Liver (tissue), 9 donors: ENCODE results near the gene MTURN. TPM values are rescaled to one million over a fixed set of nuclear protein-coding genes. Genes with fewer than 3 reads are reported as not detected.

Source experiments
- DNase-seq: peaks from one replicate; pipeline ENCODE4 v3.0.0-alpha.2; 2017; ENCODE audit warnings: low spot score
- H3K27ac ChIP-seq, 2 donors: one replicate each; pipeline ENCODE4 v1.7.0; 2013; ENCODE audit warnings: inconsistent platforms in 2 of 2, low read length in 2 of 2, control low read depth in 1 of 2, low read depth in 1 of 2, mild to moderate bottlenecking in 1 of 2
- H3K27me3 ChIP-seq, 4 donors: one replicate each; pipeline versions ENCODE4 v1.6.1 to v1.7.0; 2013; ENCODE audit warnings: low read length in 3 of 4, inconsistent platforms in 1 of 4, mild to moderate bottlenecking in 1 of 4, moderate library complexity in 1 of 4; ENCODE audit not compliant: control insufficient read depth in 4 of 4, insufficient read depth in 4 of 4
- H3K36me3 ChIP-seq, 4 donors: one replicate each; pipeline versions ENCODE4 v1.6.1 to v1.7.0; 2013; ENCODE audit warnings: low read length in 3 of 4, mild to moderate bottlenecking in 3 of 4, low read depth in 1 of 4, moderate library complexity in 1 of 4; ENCODE audit not compliant: control insufficient read depth in 4 of 4, insufficient read depth in 3 of 4
- H3K4me1 ChIP-seq, 4 donors: one replicate each; pipeline versions ENCODE4 v1.6.1 to v1.7.0; 2013; ENCODE audit warnings: low read length in 3 of 4, mild to moderate bottlenecking in 3 of 4, moderate library complexity in 1 of 4; ENCODE audit not compliant: control insufficient read depth in 4 of 4, insufficient read depth in 4 of 4
- H3K4me3 ChIP-seq, 3 donors: one replicate each; pipeline versions ENCODE4 v1.6.1 to v1.7.0; 2013; ENCODE audit warnings: low read length in 3 of 3, control low read depth in 1 of 3, low read depth in 1 of 3, mild to moderate bottlenecking in 1 of 3
- H3K9ac ChIP-seq, 2 donors: one replicate each; pipeline ENCODE4 v1.7.0; 2013; ENCODE audit warnings: low read length in 2 of 2, mild to moderate bottlenecking in 2 of 2, moderate library complexity in 2 of 2, control low read depth in 1 of 2, low read depth in 1 of 2
- H3K9me3 ChIP-seq, 4 donors: one replicate each; pipeline versions ENCODE4 v1.6.1 to v1.7.0; 2013; ENCODE audit warnings: low read length in 3 of 4; ENCODE audit not compliant: control insufficient read depth in 4 of 4
- ATF3 ChIP-seq: IDR thresholded peaks from 2 replicates; pipeline ENCODE4 v1.6.1; 2016; ENCODE audit warnings: antibody characterized with exemption
- CTCF ChIP-seq: fragments of 150-350 bp; IDR thresholded peaks from 2 replicates; pipeline ENCODE4 v1.5.1; 2017; ENCODE audit warnings: improper control_type of control experiment, low read depth, low read length; ENCODE audit not compliant: missing input control
- EGR1 ChIP-seq, 2 donors: IDR thresholded peaks; 2 replicates each; pipeline ENCODE4 v1.6.1; 2016 to 2018; ENCODE audit warnings: antibody characterized with exemption in 2 of 2, low read depth in 2 of 2
- FOXA1 ChIP-seq: IDR thresholded peaks from 2 replicates; pipeline ENCODE4 v1.6.1; 2016; ENCODE audit warnings: antibody characterized with exemption
- FOXA2 ChIP-seq: IDR thresholded peaks from 2 replicates; pipeline ENCODE4 v1.6.1; 2016; ENCODE audit warnings: antibody characterized with exemption
- HNF4A ChIP-seq, 2 donors: conservative IDR thresholded peaks; 2 replicates each; pipeline ENCODE4 v1.6.1; 2016; ENCODE audit warnings: antibody characterized with exemption in 2 of 2, mild to moderate bottlenecking in 2 of 2
- HNF4G ChIP-seq: IDR thresholded peaks from 2 replicates; pipeline ENCODE4 v1.6.1; 2016; ENCODE audit warnings: antibody characterized with exemption
- JUND ChIP-seq, 2 donors: IDR thresholded peaks; 2 replicates each; pipeline ENCODE4 v1.6.1; 2016; ENCODE audit warnings: antibody characterized with exemption in 2 of 2
- MAX ChIP-seq: IDR thresholded peaks from 2 replicates; pipeline ENCODE4 v1.6.1; 2016; ENCODE audit warnings: antibody characterized with exemption
- NR2F2 ChIP-seq: IDR thresholded peaks from 2 replicates; pipeline ENCODE4 v1.6.1; 2016; ENCODE audit warnings: antibody characterized with exemption
- RAD21 ChIP-seq, 2 donors: IDR thresholded peaks; 2 replicates each; pipeline ENCODE4 v1.6.1; 2016; ENCODE audit warnings: antibody characterized with exemption in 2 of 2, mild to moderate bottlenecking in 2 of 2
- REST ChIP-seq: IDR thresholded peaks from 2 replicates; pipeline ENCODE4 v1.6.1; 2016; ENCODE audit warnings: antibody characterized with exemption, mild to moderate bottlenecking
- RXRA ChIP-seq, 2 donors: IDR thresholded peaks; 2 replicates each; pipeline ENCODE4 v1.6.1; 2017 to 2018; ENCODE audit warnings: antibody characterized with exemption in 2 of 2, mild to moderate bottlenecking in 1 of 2
- SP1 ChIP-seq: IDR thresholded peaks from 2 replicates; pipeline ENCODE4 v1.6.1; 2018; ENCODE audit warnings: antibody characterized with exemption, mild to moderate bottlenecking
- TAF1 ChIP-seq: conservative IDR thresholded peaks from 2 replicates; pipeline ENCODE4 v1.6.1; 2016; ENCODE audit warnings: antibody characterized with exemption, mild to moderate bottlenecking
- WGBS: extraction: QIAGEN DNeasy Blood & Tissue Kit; methylation state at CpG from one replicate; pipeline ENCODE4 v1.1.7; 2013; 5-methylcytosine and 5-hydroxymethylcytosine counted together
- polyA plus RNA-seq, 2 donors: library from polyadenylated mRNA; stranded (reverse) in 1 of 2; unstranded in 1 of 2; fragments of 200-250 nt in 1 of 2; fragments of >200 nt in 1 of 2; fragmentation: Nextera tagmentation in 1 of 2; extraction: Ambion mirVana in 1 of 2; gene quantifications; one replicate each; pipeline versions ENCODE4 v1.2.1 to v1.2.3, GENCODE V29; 2013 to 2015
- total RNA-seq, 2 donors: library from RNA; depleted of rRNA; stranded (reverse); fragments of >200 nt; gene quantifications; one replicate each; pipeline ENCODE4 v1.2.3, GENCODE V29; 2014
- donor health status: healthy.
- donor health status: healthy.
- donor health status: healthy.
- donor health status: healthy.
- donor health status: healthy.

The MTURN gene
- total and polyA plus RNA-seq, 4 donors, result 2.4 to 14.4 (median 6.1) TPM

GRCh38 chr7:30197438-30197837, 62.7 kb downstream of the MTURN start:
- Histone ChIP-seq H3K4me3 (no peak overlapping the region), H3K4me1 (no peaks in the 10 kb centered on the region), H3K9ac (no peak overlapping the region), H3K36me3 (no peaks in the 10 kb centered on the region), H3K9me3 (no peaks in the 10 kb centered on the region), H3K27me3 (no peaks in the 10 kb centered on the region), H3K27ac (no peak overlapping the region)
- TF ChIP-seq TAF1 (no peak), JUND (IDR thresholded peaks at IDR 0.05) (no peak), NR2F2 (no peak), MAX (no peak), EGR1 (IDR thresholded peaks at IDR 0.05; ENCODE audit: low read depth in 2 of 2) (no peak), ATF3 (no peak), FOXA1 (no peak), CTCF (no peak), REST (no peak), FOXA2 (no peak), HNF4G (no peak), SP1 (no peak), RXRA (IDR thresholded peaks at IDR 0.05) (no peak)
- 97% methylated on average over 1 of the region's 1 CpG for WGBS
- no peak for DNase-seq

GRCh38 chr7:30199271-30199670, 64.5 kb downstream of the MTURN start:
- H3K27me3 ChIP-seq, result no peaks in the 10 kb centered on the region
- no peaks in the 10 kb centered on the region for H3K9me3 ChIP-seq
- no peak overlapping the region for H3K9ac ChIP-seq
- no peaks in the 10 kb centered on the region for H3K36me3 ChIP-seq
- H3K4me3 ChIP-seq, result no peak overlapping the region
- H3K4me1 ChIP-seq, result no peaks in the 10 kb centered on the region
- no peak for TF ChIP-seq HNF4A (conservative IDR thresholded peaks at IDR 0.05)
- TF ChIP-seq REST, result no peak
- no peak for TF ChIP-seq FOXA2
- TF ChIP-seq CTCF, result no peak
- TF ChIP-seq RXRA (IDR thresholded peaks at IDR 0.05), result no peak
- TF ChIP-seq RAD21 (IDR thresholded peaks at IDR 0.05), result no peak
- TF ChIP-seq JUND (IDR thresholded peaks at IDR 0.05), result no peak
- DNase-seq, result no peak
- H3K27ac ChIP-seq, result no peak overlapping the region
- WGBS, result 88% methylated on average over 3 of the region's 3 CpGs
